HepG2 (cell line): ENCODE measurements around the gene RAD52. TPM values are rescaled to one million over a fixed set of nuclear protein-coding genes. Genes with fewer than 3 reads are reported as not detected.

Experiments used
- ATF5 ChIP-seq: sonication (generic); formaldehyde crosslinking; IDR thresholded peaks from 2 replicates; pipeline ENCODE4 v1.4.0; 2020; ENCODE audit warnings: mild to moderate bottlenecking, low read depth, missing genetic modification reagents
- BCLAF1 ChIP-seq: fragments of 450-650 bp; IDR thresholded peaks from 2 replicates; pipeline ENCODE4 v1.6.1; 2017; ENCODE audit warnings: mild to moderate bottlenecking
- CHD2 ChIP-seq: IDR thresholded peaks from 2 replicates; pipeline ENCODE4 v1.6.1; 2011; ENCODE audit warnings: low read depth, low read length, improper control_type of control experiment
- DNMT1 ChIP-seq: sonication (generic); formaldehyde crosslinking; IDR thresholded peaks from 2 replicates; pipeline ENCODE4 v1.5.1; 2020; ENCODE audit warnings: mild to moderate bottlenecking, missing genetic modification reagents
- ETV5 ChIP-seq: IDR thresholded peaks from 2 replicates; pipeline ENCODE4 v1.6.1; 2018; ENCODE audit warnings: missing biosample characterization, missing genetic modification reagents, inconsistent platforms, borderline replicate concordance
- ETV6 ChIP-seq: sonication (generic); formaldehyde crosslinking; conservative IDR thresholded peaks from 2 replicates; pipeline ENCODE4 v1.4.0; 2020; ENCODE audit warnings: missing genetic modification reagents
- HOXA3 ChIP-seq: sonication (generic); formaldehyde crosslinking; IDR thresholded peaks from 2 replicates; pipeline ENCODE4 v1.5.0; 2020; ENCODE audit warnings: missing genetic modification reagents
- HOXA9 ChIP-seq: sonication (generic); formaldehyde crosslinking; IDR thresholded peaks from 2 replicates; pipeline ENCODE4 v1.8.1; 2022; ENCODE audit warnings: missing genetic modification reagents, mild to moderate bottlenecking, moderate library complexity, borderline replicate concordance
- KMT2B ChIP-seq: IDR thresholded peaks from 2 replicates; pipeline ENCODE4 v1.6.1; 2016; ENCODE audit warnings: missing genetic modification reagents, missing compliant biosample characterization
- MAX ChIP-seq: IDR thresholded peaks from 2 replicates; pipeline ENCODE4 v1.6.1; 2012; ENCODE audit warnings: inconsistent platforms
- MEIS2 ChIP-seq: sonication (generic); formaldehyde crosslinking; IDR thresholded peaks from 2 replicates; pipeline ENCODE4 v1.9.0; 2021; ENCODE audit warnings: mild to moderate bottlenecking, missing genetic modification reagents
- NR3C1 ChIP-seq: sonication (generic); formaldehyde crosslinking; IDR thresholded peaks from 2 replicates; pipeline ENCODE4 v1.4.0; 2020; ENCODE audit warnings: missing genetic modification reagents
- PBX3 ChIP-seq: sonication (generic); formaldehyde crosslinking; IDR thresholded peaks from 2 replicates; pipeline ENCODE4 v1.8.1; 2023; ENCODE audit warnings: missing genetic modification reagents, inconsistent platforms, borderline replicate concordance
- PCBP2 ChIP-seq: fragments of 200-400 bp; formaldehyde crosslinking; optimal IDR thresholded peaks from 2 replicates; pipeline ENCODE3; 2018; ENCODE audit warnings: low read length, low read depth; ENCODE audit not compliant: poor library complexity, severe bottlenecking
- POLR2AphosphoS5 ChIP-seq: IDR thresholded peaks from 2 replicates; pipeline ENCODE4 v1.6.1; 2012; ENCODE audit warnings: low read depth, low read length
- RFX3 ChIP-seq: IDR thresholded peaks from 2 replicates; pipeline ENCODE4 v1.6.1; 2016; ENCODE audit warnings: missing biosample characterization, missing genetic modification reagents
- SIX1 ChIP-seq: sonication (generic); formaldehyde crosslinking; IDR thresholded peaks from 2 replicates; pipeline ENCODE4 v1.4.0; 2020; ENCODE audit warnings: missing genetic modification reagents, borderline replicate concordance
- SKIL ChIP-seq: sonication (generic); formaldehyde crosslinking; IDR thresholded peaks from 2 replicates; pipeline ENCODE4 v1.8.0; 2022; ENCODE audit warnings: missing genetic modification reagents, mild to moderate bottlenecking, moderate library complexity, borderline replicate concordance
- SNRNP70 ChIP-seq: fragments of 200-400 bp; formaldehyde crosslinking; IDR thresholded peaks from 2 replicates; pipeline ENCODE4 v1.6.1; 2017; ENCODE audit warnings: mild to moderate bottlenecking, low read depth, low read length, moderate library complexity
- TBL1XR1 ChIP-seq: fragments of 150-350 bp; IDR thresholded peaks from 2 replicates; pipeline ENCODE4 v1.6.1; 2014; ENCODE audit warnings: borderline replicate concordance, low read length; ENCODE audit not compliant: partially characterized antibody
- THAP8 ChIP-seq: sonication (generic); formaldehyde crosslinking; IDR thresholded peaks from 2 replicates; pipeline ENCODE4 v1.5.1; 2020; ENCODE audit warnings: missing genetic modification reagents, mild to moderate bottlenecking, borderline replicate concordance
- ZNF558 ChIP-seq: sonication (generic); formaldehyde crosslinking; IDR thresholded peaks from 2 replicates; pipeline ENCODE4 v1.9.0; 2022; ENCODE audit warnings: mild to moderate bottlenecking, missing genetic modification reagents, borderline replicate concordance
- ZSCAN20 ChIP-seq: sonication (generic); formaldehyde crosslinking; IDR thresholded peaks from 2 replicates; pipeline ENCODE4 v1.4.0; 2020; ENCODE audit warnings: missing genetic modification reagents, mild to moderate bottlenecking, borderline replicate concordance
- polyA plus RNA-seq, 8 experiments: library from polyadenylated mRNA; depleted of rRNA in 3 of 8; stranded (reverse) in 7 of 8; unstranded in 1 of 8; fragments of >200 nt; fragmentation: Illumina TruSeq in 4 of 8; extraction: Trizol in 4 of 8; gene quantifications; 2 replicates each; pipeline versions ENCODE4 v1.2.1 to v1.2.3, GENCODE V29; 2011 to 2016; ENCODE audit warnings: low read depth in 4 of 8, missing spikeins in 1 of 8, mixed read lengths in 1 of 8; ENCODE audit not compliant: insufficient read depth in 1 of 8
- total RNA-seq, 5 experiments: library from RNA; depleted of rRNA; stranded (reverse); fragments of >200 nt; fragmentation: Illumina TruSeq; extraction: Trizol; gene quantifications; 2 replicates each; pipeline ENCODE4 v1.2.3, GENCODE V29; 2016; ENCODE audit warnings: low read depth in 1 of 5

The RAD52 gene
- total and polyA plus RNA-seq, 2 of the 13 experiments (the other 11 are each of a cell fraction or from before 2014, with no cell fraction given) = 14.3 to 19.9 TPM

- no peak for TF ChIP-seq SNRNP70
- TF ChIP-seq ZSCAN20 (CRISPR knock-in tag) = no peak
- TF ChIP-seq ETV6 (CRISPR knock-in tag) = no peak
- no peak for TF ChIP-seq NR3C1 (CRISPR knock-in tag)
- TF ChIP-seq TBL1XR1 = no peak
- TF ChIP-seq MEIS2 (CRISPR knock-in tag) = no peak; the same call in 1 of the 2 replicates
- TF ChIP-seq ZNF558 = peak; percentile 95
- peak; percentile 96 for TF ChIP-seq KMT2B
- TF ChIP-seq THAP8 (CRISPR knock-in tag) = no peak
- TF ChIP-seq HOXA9 (CRISPR knock-in tag) = no peak
- peak; percentile 70 for TF ChIP-seq POLR2AphosphoS5
- TF ChIP-seq ETV5 (CRISPR knock-in tag) = no peak; the same call in 1 of the 2 replicates
- peak; percentile 70 for TF ChIP-seq CHD2
- peak; percentile 65; the same call in 1 of the 2 replicates for TF ChIP-seq SKIL (CRISPR knock-in tag)
- TF ChIP-seq RFX3 = no peak
- TF ChIP-seq ATF5 (CRISPR knock-in tag) = no peak
- peak; percentile 87 for TF ChIP-seq MAX
- TF ChIP-seq SIX1 (CRISPR knock-in tag) = no peak
- TF ChIP-seq HOXA3 (CRISPR knock-in tag) = peak; percentile 89
- TF ChIP-seq PCBP2 = no peak
- no peak for TF ChIP-seq BCLAF1
- TF ChIP-seq DNMT1 = no peak
- TF ChIP-seq PBX3 = no peak
These were observed 41.3 kb upstream of the RAD52 start, which contains the start of gene ERC1 (continued) for GRCh38 chr12:990661-991349.
